Neuron (in vitro differentiated cells): ENCODE results near the gene AP2A1.

Source experiments
- H2AFZ ChIP-seq: one replicate; pipeline ENCODE4 v1.6.1; 2013; ENCODE audit warnings: low read depth, mild to moderate bottlenecking, inconsistent platforms, low read length, moderate library complexity
- H3K27me3 ChIP-seq: one replicate; pipeline ENCODE4 v1.6.1; 2013; ENCODE audit warnings: low read length; ENCODE audit not compliant: insufficient read depth
- H3K36me3 ChIP-seq: one replicate; pipeline ENCODE4 v1.6.1; 2013; ENCODE audit warnings: low read length; ENCODE audit not compliant: insufficient read depth
- H3K4me1 ChIP-seq: one replicate; pipeline ENCODE4 v1.6.1; 2013; ENCODE audit warnings: low read length; ENCODE audit not compliant: insufficient read depth
- H3K4me3 ChIP-seq: 2 replicates; pipeline ENCODE4 v1.5.1; 2013; ENCODE audit warnings: mild to moderate bottlenecking, low read length, moderate library complexity
- H3K9me3 ChIP-seq: one replicate; pipeline ENCODE4 v1.6.1; 2013; ENCODE audit warnings: low read length

AP2A1 gene

GRCh38 chr19:49805822-49806619 lies 39.2 kb downstream of the AP2A1 start:
- Histone ChIP-seq H3K9me3 (no peaks in the 10 kb centered on the region), H3K36me3 (peaks cover 23% of the 10 kb centered on the region), H2AFZ (no peak overlapping the region), H3K27me3 (no peaks in the 10 kb centered on the region), H3K4me3 (no peak overlapping the region), H3K4me1 (peaks cover 4% of the 10 kb centered on the region)

- H3K4me3 ChIP-seq = no peak overlapping the region
- H3K36me3 ChIP-seq = peaks cover 20% of the 10 kb centered on the region
- no peaks in the 10 kb centered on the region for H3K27me3 ChIP-seq
- peaks cover 4% of the 10 kb centered on the region for H3K4me1 ChIP-seq
- H3K9me3 ChIP-seq = no peaks in the 10 kb centered on the region
- no peak overlapping the region for H2AFZ ChIP-seq
Measured at GRCh38 chr19:49806620-49806959, 39.8 kb downstream of the AP2A1 start.

- H2AFZ ChIP-seq = no peak overlapping the region
- peaks cover 20% of the 10 kb centered on the region for H3K36me3 ChIP-seq
- no peaks in the 10 kb centered on the region for H3K27me3 ChIP-seq
- H3K9me3 ChIP-seq = no peaks in the 10 kb centered on the region
- no peak overlapping the region for H3K4me3 ChIP-seq
- H3K4me1 ChIP-seq = peaks cover 8% of the 10 kb centered on the region
Measured at GRCh38 chr19:49807058-49807903, 40.5 kb downstream of the AP2A1 start.

GRCh38 chr19:49807904-49808675 lies 41.3 kb downstream of the AP2A1 start:
- no peaks in the 10 kb centered on the region for H3K27me3 ChIP-seq
- H3K36me3 ChIP-seq = peaks cover 19% of the 10 kb centered on the region
- peaks cover 12% of the 10 kb centered on the region for H3K4me1 ChIP-seq
- H3K9me3 ChIP-seq = no peaks in the 10 kb centered on the region
- H2AFZ ChIP-seq = no peak overlapping the region
- H3K4me3 ChIP-seq = no peak overlapping the region

GRCh38 chr19:49808711-49809159 lies 41.9 kb downstream of the AP2A1 start:
- Histone ChIP-seq H3K4me3 (no peak overlapping the region), H3K27me3 (no peaks in the 10 kb centered on the region), H3K4me1 (peaks cover 12% of the 10 kb centered on the region), H3K9me3 (no peaks in the 10 kb centered on the region), H2AFZ (no peak overlapping the region), H3K36me3 (peaks cover 13% of the 10 kb centered on the region)

- no peak overlapping the region for H3K4me3 ChIP-seq
- no peaks in the 10 kb centered on the region for H3K9me3 ChIP-seq
- no peak overlapping the region for H2AFZ ChIP-seq
- H3K36me3 ChIP-seq = peaks cover 13% of the 10 kb centered on the region
- no peaks in the 10 kb centered on the region for H3K27me3 ChIP-seq
- peaks cover 17% of the 10 kb centered on the region for H3K4me1 ChIP-seq
Measured at GRCh38 chr19:49809160-49809940, 42.5 kb downstream of the AP2A1 start.

GRCh38 chr19:49809941-49810389 lies 43.2 kb downstream of the AP2A1 start:
- Histone ChIP-seq H2AFZ (no peak overlapping the region), H3K4me1 (peaks cover 17% of the 10 kb centered on the region), H3K36me3 (peaks cover 13% of the 10 kb centered on the region), H3K9me3 (no peaks in the 10 kb centered on the region), H3K27me3 (no peaks in the 10 kb centered on the region), H3K4me3 (no peak overlapping the region)

- Histone ChIP-seq H3K9me3 (no peaks in the 10 kb centered on the region), H3K4me3 (no peak overlapping the region), H2AFZ (no peak overlapping the region), H3K27me3 (no peaks in the 10 kb centered on the region), H3K36me3 (peaks cover 13% of the 10 kb centered on the region), H3K4me1 (peaks cover 17% of the 10 kb centered on the region)
Measured at GRCh38 chr19:49811328-49811727, 44.5 kb downstream of the AP2A1 start.

- no peaks in the 10 kb centered on the region for H3K9me3 ChIP-seq
- no peaks in the 10 kb centered on the region for H3K27me3 ChIP-seq
- H3K4me3 ChIP-seq = peak overlapping the region; percentile 76
- peaks cover 17% of the 10 kb centered on the region for H3K4me1 ChIP-seq
- H2AFZ ChIP-seq = peak overlapping the region; percentile 29
- peaks cover 6% of the 10 kb centered on the region for H3K36me3 ChIP-seq
Measured at GRCh38 chr19:49812452-49812996, 45.7 kb downstream of the AP2A1 start.

GRCh38 chr19:49812997-49813861 lies 46.4 kb downstream of the AP2A1 start, which contains the start of gene FUZ:
Gene FUZ (minus strand): TSS chr19:49813292. CDS start chr19:49813106, 186 bp downstream.
- Histone ChIP-seq H3K36me3 (peaks cover under 1% of the 10 kb centered on the region), H2AFZ (peak within 1 kb of the TSS; percentile 29), H3K4me1 (peaks cover 17% of the 10 kb centered on the region), H3K27me3 (no peaks in the 10 kb centered on the region), H3K4me3 (peak within 1 kb of the TSS; percentile 76), H3K9me3 (no peaks in the 10 kb centered on the region)

GRCh38 chr19:49814010-49814409 lies 47.2 kb downstream of the AP2A1 start:
- peak overlapping the region; percentile 76 for H3K4me3 ChIP-seq

More at GRCh38 chr19:49814010-49814409, 47.2 kb downstream of the AP2A1 start:
- peaks cover 23% of the 10 kb centered on the region for H3K4me1 ChIP-seq
- H3K36me3 ChIP-seq = no peaks in the 10 kb centered on the region
- no peaks in the 10 kb centered on the region for H3K9me3 ChIP-seq
- H3K27me3 ChIP-seq = no peaks in the 10 kb centered on the region
- no peak overlapping the region for H2AFZ ChIP-seq
